Measurements from ENCODE around the gene CYP2W1.
"Not testable (repeated sequence)": the region's sequence is repeated elsewhere in the genome, so short reads cannot be mapped to it uniquely, and the experiment has no call there.

DNA sequence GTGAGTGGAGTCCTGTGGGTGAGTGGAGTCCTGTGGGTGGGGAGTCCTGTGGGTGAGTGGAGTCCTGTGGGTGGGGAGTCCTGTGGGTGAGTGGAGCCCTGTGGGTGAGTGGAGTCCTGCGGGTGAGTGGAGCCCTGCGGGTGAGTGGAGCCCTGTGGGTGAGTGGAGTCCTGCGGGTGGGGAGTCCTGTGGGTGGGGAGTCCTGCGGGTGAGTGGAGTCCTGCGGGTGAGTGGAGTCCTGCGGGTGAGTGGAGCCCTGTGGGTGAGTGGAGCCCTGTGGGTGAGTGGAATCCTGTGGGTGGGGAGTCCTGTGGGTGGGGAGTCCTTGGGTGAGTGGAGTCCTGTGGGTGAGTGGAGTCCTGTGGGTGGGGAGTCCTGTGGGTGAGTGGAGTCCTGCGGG lies 19.5 kb downstream of the CYP2W1 start:
- TF ChIP-seq, protein P1, sequence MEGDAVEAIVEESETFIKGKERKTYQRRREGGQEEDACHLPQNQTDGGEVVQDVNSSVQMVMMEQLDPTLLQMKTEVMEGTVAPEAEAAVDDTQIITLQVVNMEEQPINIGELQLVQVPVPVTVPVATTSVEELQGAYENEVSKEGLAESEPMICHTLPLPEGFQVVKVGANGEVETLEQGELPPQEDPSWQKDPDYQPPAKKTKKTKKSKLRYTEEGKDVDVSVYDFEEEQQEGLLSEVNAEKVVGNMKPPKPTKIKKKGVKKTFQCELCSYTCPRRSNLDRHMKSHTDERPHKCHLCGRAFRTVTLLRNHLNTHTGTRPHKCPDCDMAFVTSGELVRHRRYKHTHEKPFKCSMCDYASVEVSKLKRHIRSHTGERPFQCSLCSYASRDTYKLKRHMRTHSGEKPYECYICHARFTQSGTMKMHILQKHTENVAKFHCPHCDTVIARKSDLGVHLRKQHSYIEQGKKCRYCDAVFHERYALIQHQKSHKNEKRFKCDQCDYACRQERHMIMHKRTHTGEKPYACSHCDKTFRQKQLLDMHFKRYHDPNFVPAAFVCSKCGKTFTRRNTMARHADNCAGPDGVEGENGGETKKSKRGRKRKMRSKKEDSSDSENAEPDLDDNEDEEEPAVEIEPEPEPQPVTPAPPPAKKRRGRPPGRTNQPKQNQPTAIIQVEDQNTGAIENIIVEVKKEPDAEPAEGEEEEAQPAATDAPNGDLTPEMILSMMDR (IDR thresholded peaks at IDR 0.05), result not testable (repeated sequence)
- TF ChIP-seq POLR2A (IDR thresholded peaks at IDR 0.05); POLR2AphosphoS5 (IDR thresholded peaks at IDR 0.05; ENCODE audit: insufficient read depth in 1 of 2, low read depth in 1 of 2): not testable (repeated sequence)

All from vagina (tissue), 2 donors.